Natural killer cell (primary cell): Measurements from ENCODE around the gene MLKL. TPM values are rescaled to one million over a fixed set of nuclear protein-coding genes. Genes with fewer than 3 reads are reported as not detected.

Experiments used
- ATAC-seq, 3 donors: fragments of 150-1000 bp in 2 of 3; fragments of 200-7000 bp in 1 of 3; cut with Tn5 transposase; 1 replicate in 1 of 3; 2 replicates in 2 of 3; pipeline ENCODE4 v1.10.0; 2021; ENCODE audit warnings: mild to moderate bottlenecking in 2 of 3, moderate library complexity in 2 of 3
- DNase-seq, 2 donors: peaks; one replicate each; pipeline versions ENCODE4 v3.0.0 to v3.0.0-alpha.2; 2013 to 2021; ENCODE audit warnings: mixed read lengths in 1 of 2
- H3K27ac ChIP-seq: one replicate; pipeline ENCODE4 v1.5.1; 2013; ENCODE audit warnings: mild to moderate bottlenecking, low read length
- H3K27me3 ChIP-seq: one replicate; pipeline ENCODE4 v1.6.1; 2013; ENCODE audit warnings: low read length; ENCODE audit not compliant: control insufficient read depth, insufficient read depth
- H3K36me3 ChIP-seq: one replicate; pipeline ENCODE4 v1.6.1; 2013; ENCODE audit warnings: low read length; ENCODE audit not compliant: control insufficient read depth, insufficient read depth
- H3K4me1 ChIP-seq: one replicate; pipeline ENCODE4 v1.6.1; 2013; ENCODE audit warnings: low read length; ENCODE audit not compliant: control insufficient read depth, insufficient read depth
- H3K4me3 ChIP-seq: one replicate; pipeline ENCODE4 v1.5.1; 2013; ENCODE audit warnings: low read length
- H3K9me3 ChIP-seq: one replicate; pipeline ENCODE4 v1.6.1; 2013; ENCODE audit warnings: low read length; ENCODE audit not compliant: control insufficient read depth, insufficient read depth
- H3K27ac Mint-ChIP-seq, 2 donors: one replicate each; pipeline ENCODE4 v1.8.0; 2022; ENCODE audit warnings: mild to moderate bottlenecking in 2 of 2, mixed read lengths in 2 of 2, moderate library complexity in 1 of 2
- H3K27me3 Mint-ChIP-seq, 2 donors: one replicate each; pipeline ENCODE4 v1.8.0; 2022; ENCODE audit warnings: low read depth in 2 of 2, mixed read lengths in 2 of 2
- H3K36me3 Mint-ChIP-seq: one replicate; pipeline ENCODE4 v1.8.0; 2022; ENCODE audit warnings: mixed read lengths
- H3K4me1 Mint-ChIP-seq, 2 donors: one replicate each; pipeline ENCODE4 v1.8.0; 2022; ENCODE audit warnings: mixed read lengths in 2 of 2
- H3K4me3 Mint-ChIP-seq: one replicate; pipeline ENCODE4 v1.8.0; 2022; ENCODE audit warnings: mild to moderate bottlenecking, moderate library complexity, mixed read lengths
- H3K9me3 Mint-ChIP-seq, 2 donors: one replicate each; pipeline ENCODE4 v1.8.0; 2022; ENCODE audit warnings: mixed read lengths in 2 of 2
- WGBS: methylation state at CpG from one replicate; pipeline ENCODE4 v1.1.7; 2013; ENCODE audit warnings: missing lambda C conversion rate; ENCODE audit not compliant: insufficient coverage; 5-methylcytosine and 5-hydroxymethylcytosine counted together
- intact Hi-C: fragments of 100-400 bp; cut with micrococcal nuclease; formaldehyde crosslinking; loops from one replicate; pipeline ENCODE4 v1.14.2; 2022
- total RNA-seq, 4 donors: library from RNA; stranded (reverse); fragments of 120-200 nt in 1 of 4; gene quantifications; one replicate each; pipeline versions ENCODE4 v1.2.3 to v1.2.4, GENCODE V29; 2013 to 2022
- TF ChIP-seq, protein P1 (sequence below): fragments of 200-600 bp; IDR thresholded peaks from one replicate; pipeline ENCODE4 v1.8.0; 2022; ENCODE audit warnings: antibody characterized with exemption

The MLKL gene
- total RNA-seq, 3 donors from 2014 or later (not counting 1 experiment from before 2014, with no cell fraction given), result 39.8 to 57.5 (median 52.1) TPM

DNA sequence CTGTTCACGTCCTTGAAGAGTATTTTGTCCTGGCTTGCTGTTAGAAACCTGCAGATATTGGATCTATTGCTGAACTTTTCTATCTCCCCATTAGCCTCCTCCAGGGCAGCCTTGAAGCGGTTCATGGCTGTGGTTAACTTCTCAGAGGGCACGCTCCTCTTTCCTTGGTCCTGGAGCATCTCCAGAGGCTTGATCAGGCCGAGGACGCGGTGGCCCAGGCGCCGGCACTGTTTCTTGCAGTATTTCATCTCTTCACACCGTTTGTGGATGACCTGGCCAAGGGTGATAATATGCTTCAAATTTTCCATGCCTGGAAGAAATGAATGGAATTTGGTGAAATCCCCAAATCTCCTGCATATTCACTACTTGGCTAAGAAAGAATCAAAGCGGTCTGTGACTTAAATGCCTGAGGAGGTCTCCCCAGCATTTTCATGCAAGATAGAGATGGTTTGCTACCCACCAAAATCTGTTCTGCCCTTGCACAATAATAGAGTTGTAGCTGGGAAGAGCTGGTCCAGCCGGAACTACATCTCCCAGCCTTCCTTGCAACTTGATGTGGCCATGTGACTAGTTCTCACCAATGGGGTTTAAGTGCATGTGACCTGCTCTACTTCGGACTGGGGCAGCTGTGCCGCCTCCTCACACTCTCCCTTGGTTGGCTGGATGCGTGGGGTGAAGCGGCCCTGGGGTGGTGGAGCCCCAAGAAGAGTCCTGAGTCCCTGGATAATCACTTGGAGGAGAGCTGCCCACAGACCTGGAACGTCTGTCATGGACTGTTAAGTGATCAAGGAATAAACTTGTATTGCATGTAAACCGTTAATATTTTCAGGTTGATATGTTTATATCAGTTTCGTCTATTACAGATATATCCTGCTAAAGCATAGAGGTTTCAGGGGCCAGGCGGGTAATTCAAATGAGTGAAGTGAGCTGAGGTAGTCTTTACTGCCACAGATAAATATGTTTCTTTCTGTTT, 4.9 kb downstream of the MLKL start:
- Histone ChIP-seq H3K27me3 (no peaks in the 10 kb centered on the region), H3K4me3 (peak overlapping the region; percentile 21), H3K4me1 (peaks cover 18% of the 10 kb centered on the region), H3K36me3 (peaks cover 31% of the 10 kb centered on the region), H3K9me3 (no peaks in the 10 kb centered on the region), H3K27ac (no peak overlapping the region)
- Mint-ChIP-seq H3K36me3 (peaks cover 13% of the 10 kb centered on the region), H3K4me1 (peaks cover 48 to 62% of the 10 kb centered on the region in 2 donors), H3K27me3 (no peaks in the 10 kb centered on the region), H3K27ac (peak overlapping the region; percentile 88 to 91), H3K4me3 (peak overlapping the region; percentile 94), H3K9me3 (no peaks in the 10 kb centered on the region)
- intact Hi-C loops, result no loop called here
- peak; percentile 52 to 84 for DNase-seq
- TF ChIP-seq, protein P1, sequence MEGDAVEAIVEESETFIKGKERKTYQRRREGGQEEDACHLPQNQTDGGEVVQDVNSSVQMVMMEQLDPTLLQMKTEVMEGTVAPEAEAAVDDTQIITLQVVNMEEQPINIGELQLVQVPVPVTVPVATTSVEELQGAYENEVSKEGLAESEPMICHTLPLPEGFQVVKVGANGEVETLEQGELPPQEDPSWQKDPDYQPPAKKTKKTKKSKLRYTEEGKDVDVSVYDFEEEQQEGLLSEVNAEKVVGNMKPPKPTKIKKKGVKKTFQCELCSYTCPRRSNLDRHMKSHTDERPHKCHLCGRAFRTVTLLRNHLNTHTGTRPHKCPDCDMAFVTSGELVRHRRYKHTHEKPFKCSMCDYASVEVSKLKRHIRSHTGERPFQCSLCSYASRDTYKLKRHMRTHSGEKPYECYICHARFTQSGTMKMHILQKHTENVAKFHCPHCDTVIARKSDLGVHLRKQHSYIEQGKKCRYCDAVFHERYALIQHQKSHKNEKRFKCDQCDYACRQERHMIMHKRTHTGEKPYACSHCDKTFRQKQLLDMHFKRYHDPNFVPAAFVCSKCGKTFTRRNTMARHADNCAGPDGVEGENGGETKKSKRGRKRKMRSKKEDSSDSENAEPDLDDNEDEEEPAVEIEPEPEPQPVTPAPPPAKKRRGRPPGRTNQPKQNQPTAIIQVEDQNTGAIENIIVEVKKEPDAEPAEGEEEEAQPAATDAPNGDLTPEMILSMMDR, result no peak
- peak; percentile 56 to 84 (median 79) for ATAC-seq
- WGBS, result 61% methylated on average over 19 of the region's 19 CpGs

DNA sequence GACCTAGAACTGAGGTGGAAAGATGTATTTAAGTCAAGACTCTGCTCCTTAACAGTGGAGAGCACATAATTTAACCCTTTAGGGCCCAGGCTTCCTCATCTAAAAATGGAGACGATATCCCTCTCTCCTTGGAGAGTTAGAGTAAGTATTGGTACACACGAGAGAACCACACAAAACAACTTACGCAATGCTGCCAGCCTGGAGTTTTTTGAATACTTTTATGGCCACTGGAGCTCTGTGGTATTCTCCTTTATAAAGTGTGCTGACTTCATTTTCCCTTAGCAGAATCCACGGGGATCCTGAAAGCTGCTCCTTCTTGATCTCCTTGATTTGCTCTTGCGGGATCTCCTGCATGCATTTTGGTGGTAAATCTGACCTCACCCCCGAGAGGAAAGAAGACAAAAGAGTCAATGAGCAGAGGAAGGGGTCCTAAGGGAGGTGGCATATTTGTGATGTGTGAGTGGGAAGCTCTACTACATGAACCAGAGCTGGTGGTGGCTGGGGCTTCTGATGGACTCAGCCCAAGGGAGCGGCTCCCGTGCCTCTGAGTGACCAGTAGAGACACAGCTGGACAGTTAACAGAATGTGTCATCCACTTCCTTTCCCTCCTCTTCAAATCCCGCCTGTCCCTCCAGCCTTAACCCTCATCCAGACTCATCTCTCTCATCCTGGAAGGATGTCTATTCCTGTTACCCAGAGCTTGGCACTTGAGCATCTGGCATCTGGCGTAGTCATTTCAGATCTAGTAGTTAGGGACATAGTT, 9.4 kb downstream of the MLKL start:
- Histone ChIP-seq H3K36me3 (peaks cover 51% of the 10 kb centered on the region), H3K4me1 (peaks cover 5% of the 10 kb centered on the region), H3K9me3 (no peaks in the 10 kb centered on the region), H3K27me3 (no peaks in the 10 kb centered on the region), H3K4me3 (no peak overlapping the region), H3K27ac (no peak overlapping the region)
- DNase-seq (no peak), ATAC-seq (no peak)
- no peaks in the 10 kb centered on the region for H3K27me3 Mint-ChIP-seq
- TF ChIP-seq, protein P1, result no peak
- intact Hi-C loops, result no loop called here
- H3K4me3 Mint-ChIP-seq, result no peak overlapping the region
- H3K27ac Mint-ChIP-seq, result peak overlapping the region in 1 of 2 donors; percentile 33
- WGBS, result 97% methylated on average over 9 of the region's 10 CpGs
- H3K36me3 Mint-ChIP-seq, result peaks cover 26% of the 10 kb centered on the region
- H3K9me3 Mint-ChIP-seq, result no peaks in the 10 kb centered on the region
- peaks cover 17 to 26% of the 10 kb centered on the region in 2 donors for H3K4me1 Mint-ChIP-seq

DNA sequence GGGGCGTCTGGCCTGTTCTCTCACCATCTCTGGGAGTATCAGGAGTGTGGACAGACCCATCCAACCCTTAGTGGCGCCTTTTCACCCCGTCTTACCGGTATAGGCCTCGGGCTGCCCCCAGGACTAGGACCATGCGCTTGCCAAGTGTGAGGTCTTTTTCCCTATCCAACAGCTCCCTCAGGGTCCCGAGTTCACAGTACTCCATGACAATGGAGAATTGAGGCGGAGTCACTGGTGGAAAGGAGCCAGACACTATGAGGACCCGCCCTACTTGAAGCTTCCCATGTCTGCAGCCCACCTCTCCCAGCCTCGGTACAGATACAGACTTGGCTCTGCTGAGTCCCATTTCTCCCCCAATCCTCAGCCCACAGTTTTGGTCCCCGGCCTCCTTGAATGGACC, 18.1 kb downstream of the MLKL start:
- no peaks in the 10 kb centered on the region for H3K4me1 Mint-ChIP-seq
- no peaks in the 10 kb centered on the region for H3K27me3 ChIP-seq
- no peak overlapping the region for H3K4me3 Mint-ChIP-seq
- H3K27ac ChIP-seq, result no peak overlapping the region
- ATAC-seq, result no peak
- peaks cover 44% of the 10 kb centered on the region for H3K36me3 ChIP-seq
- WGBS, result 97% methylated on average over 11 of the region's 11 CpGs
- H3K27me3 Mint-ChIP-seq, result no peaks in the 10 kb centered on the region
- H3K27ac Mint-ChIP-seq, result no peak overlapping the region
- H3K36me3 Mint-ChIP-seq, result no peaks in the 10 kb centered on the region
- DNase-seq, result no peak
- no peaks in the 10 kb centered on the region for H3K9me3 ChIP-seq
- intact Hi-C loops, result no loop called here
- H3K4me1 ChIP-seq, result no peaks in the 10 kb centered on the region
- H3K9me3 Mint-ChIP-seq, result no peaks in the 10 kb centered on the region
- H3K4me3 ChIP-seq, result no peak overlapping the region
- TF ChIP-seq, protein P1, result no peak
